HEK293 (cell line): Measurements from ENCODE around the gene FCER2.

Source experiments
- CTCF ChIA-PET: fragments of 350-600 bp; formaldehyde crosslinking; extraction: SDS; loops from one replicate; lab custom pipeline; 2021; ENCODE audit warnings: antibody characterized with exemption; lab: Yijun Ruan, JAX
- POLR2A ChIA-PET: fragments of 300-600 bp; formaldehyde crosslinking; extraction: SDS; loops from one replicate; lab custom pipeline; 2020; ENCODE audit warnings: antibody characterized with exemption, inconsistent platforms; lab: Yijun Ruan, JAX
- H3K27ac ChIP-seq: fragments of 200-500 bp; sonication (Bioruptor generic); 2 replicates; pipeline ENCODE4 v1.5.1; 2014; ENCODE audit warnings: low read depth, low read length, control low read depth, inconsistent platforms; ENCODE audit errors: extremely low read depth
- H3K36me3 ChIP-seq, 2 experiments: fragments of 200-500 bp in 1 of 2; sonication (Bioruptor generic) in 1 of 2; 1 replicate in 1 of 2; 2 replicates in 1 of 2; pipeline ENCODE4 v1.5.1; 2014 to 2017; ENCODE audit warnings: inconsistent platforms in 2 of 2, low read length in 2 of 2; ENCODE audit not compliant: control insufficient read depth in 2 of 2, insufficient read depth in 1 of 2
- H3K4me1 ChIP-seq: fragments of 200-500 bp; sonication (Bioruptor generic); 2 replicates; pipeline ENCODE4 v1.5.1; 2014; ENCODE audit warnings: mild to moderate bottlenecking, low read length, inconsistent platforms; ENCODE audit not compliant: control insufficient read depth, insufficient read depth
- H3K4me3 ChIP-seq: 2 replicates; pipeline ENCODE4 v1.5.1; 2011; ENCODE audit warnings: low read depth, mild to moderate bottlenecking, control low read depth, low read length, moderate library complexity
- H3K9me3 ChIP-seq: fragments of 200-500 bp; sonication (Bioruptor generic); 2 replicates; pipeline ENCODE4 v1.5.1; 2014; ENCODE audit warnings: low read depth, low read length, inconsistent platforms; ENCODE audit not compliant: control insufficient read depth, insufficient read depth
- KLF8 ChIP-seq: fragments of 450-650 bp; formaldehyde crosslinking; IDR thresholded peaks from 2 replicates; pipeline ENCODE4 v1.5.1; 2016; ENCODE audit warnings: missing biosample characterization, missing genetic modification characterization
- KLF9 ChIP-seq: fragments of 450-650 bp; formaldehyde crosslinking; IDR thresholded peaks from 2 replicates; pipeline ENCODE4 v1.5.1; 2016; ENCODE audit warnings: missing biosample characterization, missing genetic modification characterization, low read depth
- PBX3 ChIP-seq: sonication (generic); formaldehyde crosslinking; IDR thresholded peaks from 2 replicates; pipeline ENCODE4 v1.8.1; 2022; ENCODE audit warnings: mild to moderate bottlenecking, moderate library complexity, missing genetic modification reagents
- PRDM10 ChIP-seq: fragments of 450-650 bp; formaldehyde crosslinking; IDR thresholded peaks from 2 replicates; pipeline ENCODE4 v1.5.1; 2016; ENCODE audit warnings: missing biosample characterization, missing genetic modification characterization
- SCRT2 ChIP-seq: fragments of 450-650 bp; formaldehyde crosslinking; IDR thresholded peaks from 2 replicates; pipeline ENCODE4 v1.5.1; 2016; ENCODE audit warnings: missing biosample characterization, missing genetic modification characterization
- WT1 ChIP-seq: fragments of 450-650 bp; formaldehyde crosslinking; IDR thresholded peaks from 2 replicates; pipeline ENCODE4 v1.5.1; 2016; ENCODE audit warnings: missing biosample characterization, missing genetic modification characterization
- ZBTB7A ChIP-seq: fragments of 450-650 bp; formaldehyde crosslinking; IDR thresholded peaks from 2 replicates; pipeline ENCODE4 v1.5.1; 2016; ENCODE audit warnings: low read depth, missing biosample characterization, missing genetic modification characterization
- ZFP3 ChIP-seq: fragments of 450-650 bp; formaldehyde crosslinking; IDR thresholded peaks from 2 replicates; pipeline ENCODE4 v1.5.1; 2016; ENCODE audit warnings: low read depth, missing biosample characterization, missing genetic modification characterization
- ZNF10 ChIP-seq: fragments of 450-650 bp; formaldehyde crosslinking; IDR thresholded peaks from 2 replicates; pipeline ENCODE4 v1.5.1; 2017; ENCODE audit warnings: missing biosample characterization, missing genetic modification characterization
- ZNF112 ChIP-seq: fragments of 450-650 bp; formaldehyde crosslinking; IDR thresholded peaks from 2 replicates; pipeline ENCODE4 v1.5.0; 2017; ENCODE audit warnings: missing biosample characterization, missing genetic modification characterization
- ZNF24 ChIP-seq: fragments of 450-650 bp; formaldehyde crosslinking; IDR thresholded peaks from 2 replicates; pipeline ENCODE4 v1.5.1; 2016; ENCODE audit warnings: missing biosample characterization, missing genetic modification characterization
- ZNF266 ChIP-seq: fragments of 450-650 bp; formaldehyde crosslinking; IDR thresholded peaks from 2 replicates; pipeline ENCODE4 v1.5.1; 2016; ENCODE audit warnings: missing biosample characterization, missing genetic modification characterization, low read depth
- ZNF341 ChIP-seq: fragments of 450-650 bp; formaldehyde crosslinking; IDR thresholded peaks from 2 replicates; pipeline ENCODE4; 2016; ENCODE audit warnings: low read depth, missing biosample characterization, missing genetic modification characterization
- ZNF366 ChIP-seq: fragments of 450-650 bp; formaldehyde crosslinking; conservative IDR thresholded peaks from 2 replicates; pipeline ENCODE4 v1.5.1; 2016; ENCODE audit warnings: missing biosample characterization, missing genetic modification characterization
- ZNF37A ChIP-seq: fragments of 450-650 bp; IDR thresholded peaks from 2 replicates; pipeline ENCODE4 v1.5.1; 2018; ENCODE audit warnings: missing biosample characterization, missing genetic modification characterization
- ZNF423 ChIP-seq: fragments of 450-650 bp; formaldehyde crosslinking; IDR thresholded peaks from 2 replicates; pipeline ENCODE4 v1.5.1; 2016; ENCODE audit warnings: missing biosample characterization, missing genetic modification characterization
- ZNF548 ChIP-seq: fragments of 450-650 bp; formaldehyde crosslinking; IDR thresholded peaks from 2 replicates; pipeline ENCODE4 v1.5.1; 2016; ENCODE audit warnings: missing biosample characterization, missing genetic modification characterization
- ZNF561 ChIP-seq: fragments of 450-650 bp; IDR thresholded peaks from 2 replicates; pipeline ENCODE4 v1.5.1; 2018; ENCODE audit warnings: missing biosample characterization, missing genetic modification characterization, borderline replicate concordance
- ZNF707 ChIP-seq: fragments of 450-650 bp; formaldehyde crosslinking; IDR thresholded peaks from 2 replicates; pipeline ENCODE4 v1.5.1; 2016; ENCODE audit warnings: missing biosample characterization, missing genetic modification characterization
- TF ChIP-seq, protein P1 (sequence below): fragments of 450-650 bp; formaldehyde crosslinking; IDR thresholded peaks from 2 replicates; pipeline ENCODE4 v1.5.1; 2016; ENCODE audit warnings: missing biosample characterization, missing genetic modification characterization

The FCER2 gene

DNA sequence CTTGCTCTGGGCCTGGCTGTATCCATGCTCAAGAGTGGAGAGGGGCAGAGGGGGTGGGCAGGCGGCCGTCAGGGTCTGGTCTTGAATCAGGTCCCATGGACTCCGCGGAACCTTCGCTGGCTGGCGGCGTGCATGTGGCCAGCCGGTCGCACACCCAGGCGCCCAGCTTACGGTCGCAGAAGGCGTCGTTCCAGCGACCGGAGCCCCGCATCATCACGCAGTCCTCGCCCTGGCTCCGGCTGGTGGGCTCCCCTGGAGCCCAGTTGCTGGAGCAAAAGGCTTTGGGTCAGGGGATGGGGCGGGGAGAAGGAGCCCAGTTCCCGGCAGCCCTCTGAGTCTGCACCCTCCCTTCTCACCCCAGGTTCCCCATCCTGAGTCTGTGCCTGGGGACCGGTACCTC lies 12.8 kb downstream of the FCER2 start:
- Histone ChIP-seq H3K36me3 (no peaks in the 10 kb centered on the region), H3K27ac (no peak overlapping the region), H3K4me1 (no peaks in the 10 kb centered on the region), H3K9me3 (no peaks in the 10 kb centered on the region), H3K4me3 (no peak overlapping the region)
- ChIA-PET POLR2A (interaction anchor here (0.6 kb wide), 1 partner anchor 145 kb away, joined by 3 read pairs; no protein-coding TSS in a partner anchor), CTCF (interaction anchor here (0.7 kb wide), 1 partner anchor 52 kb away, joined by 3 read pairs; no protein-coding TSS in a partner anchor)
- TF ChIP-seq ZNF548 (tag by site-specific recombination) = no peak
- TF ChIP-seq ZBTB7A (tag by site-specific recombination) = no peak
- no peak for TF ChIP-seq ZNF112 (tag by site-specific recombination)
- TF ChIP-seq ZNF423 (tag by site-specific recombination) = no peak
- TF ChIP-seq, protein P1, sequence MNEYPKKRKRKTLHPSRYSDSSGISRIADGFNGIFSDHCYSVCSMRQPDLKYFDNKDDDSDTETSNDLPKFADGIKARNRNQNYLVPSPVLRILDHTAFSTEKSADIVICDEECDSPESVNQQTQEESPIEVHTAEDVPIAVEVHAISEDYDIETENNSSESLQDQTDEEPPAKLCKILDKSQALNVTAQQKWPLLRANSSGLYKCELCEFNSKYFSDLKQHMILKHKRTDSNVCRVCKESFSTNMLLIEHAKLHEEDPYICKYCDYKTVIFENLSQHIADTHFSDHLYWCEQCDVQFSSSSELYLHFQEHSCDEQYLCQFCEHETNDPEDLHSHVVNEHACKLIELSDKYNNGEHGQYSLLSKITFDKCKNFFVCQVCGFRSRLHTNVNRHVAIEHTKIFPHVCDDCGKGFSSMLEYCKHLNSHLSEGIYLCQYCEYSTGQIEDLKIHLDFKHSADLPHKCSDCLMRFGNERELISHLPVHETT (tag by site-specific recombination) = no peak
- no peak for TF ChIP-seq ZNF266
- no peak for TF ChIP-seq ZFP3 (tag by site-specific recombination)
- no peak for TF ChIP-seq ZNF37A

DNA sequence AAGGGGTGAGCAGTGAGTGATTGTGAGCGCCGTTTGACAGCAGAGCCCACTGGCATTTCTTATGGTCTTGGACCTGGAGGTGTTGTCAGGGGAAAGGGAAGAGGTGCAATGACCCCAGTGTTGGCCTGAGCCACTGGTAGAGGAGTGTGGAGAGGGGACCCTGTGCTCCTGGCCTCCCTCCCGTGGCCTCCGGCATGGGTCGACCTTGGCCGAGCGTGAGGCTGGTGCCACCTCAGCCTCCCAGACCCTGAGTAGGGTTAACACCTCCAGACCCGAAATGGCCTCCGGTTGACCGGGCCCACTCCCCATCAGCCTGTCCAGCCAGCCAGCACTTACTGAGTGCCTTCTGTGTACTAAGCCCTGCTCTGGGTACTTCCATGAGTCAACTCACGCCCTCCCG lies 14.8 kb downstream of the FCER2 start:
- Histone ChIP-seq H3K27ac (no peak overlapping the region), H3K4me1 (no peaks in the 10 kb centered on the region), H3K4me3 (no peak overlapping the region), H3K9me3 (no peaks in the 10 kb centered on the region), H3K36me3 (peaks cover 3 to 16% of the 10 kb centered on the region in 2 experiments; a peak in 2 of 3 replicates)
- CTCF ChIA-PET = no interaction called here
- TF ChIP-seq ZNF707 (tag by site-specific recombination) = no peak
- TF ChIP-seq PRDM10 = no peak
- TF ChIP-seq KLF9 (tag by site-specific recombination) = no peak
- no peak for TF ChIP-seq ZNF366 (tag by site-specific recombination)
- POLR2A ChIA-PET = no interaction called here

GRCh38 chr19:7685546-7686445 lies 16.1 kb downstream of the FCER2 start:
- Histone ChIP-seq H3K4me1 (no peaks in the 10 kb centered on the region), H3K4me3 (no peak overlapping the region), H3K27ac (no peak overlapping the region), H3K9me3 (no peaks in the 10 kb centered on the region), H3K36me3 (peaks cover 3 to 18% of the 10 kb centered on the region in 2 experiments; a peak in 2 of 3 replicates)
- ChIA-PET POLR2A (interaction anchor here (0.5 to 2.1 kb wide), 4 partner anchors 13 to 162 kb away, joined by 3 to 6 read pairs (median 4); no protein-coding TSS in a partner anchor), CTCF (interaction anchor here (1.4 kb wide), 1 partner anchor 117 kb away, joined by 6 read pairs; no protein-coding TSS in a partner anchor)
- no peak for TF ChIP-seq KLF8 (tag by site-specific recombination)
- TF ChIP-seq ZNF423 (tag by site-specific recombination) = no peak
- no peak for TF ChIP-seq SCRT2
- peak; percentile 93 for TF ChIP-seq ZNF341
- no peak for TF ChIP-seq PBX3
- no peak for TF ChIP-seq ZNF24
- TF ChIP-seq ZNF10 (tag by site-specific recombination) = no peak
- no peak for TF ChIP-seq WT1 (tag by site-specific recombination)
- TF ChIP-seq ZNF561 (tag by site-specific recombination) = no peak
